ENCODE data around the gene ZNF232. TPM values are rescaled to one million over a fixed set of nuclear protein-coding genes. Genes with fewer than 3 reads are reported as not detected.
A peak's percentile ranks its signal among the peaks of the same experiment; 100 is the strongest.

ZNF232 gene
- total RNA-seq, 6 experiments from 2014 or later = 3.3 to 5.0 (median 4.5) TPM

- intact Hi-C loops (cut with DNase I) = no loop called here
- no peaks in the 10 kb centered on the region for H3K9me3 ChIP-seq
- no peak overlapping the region for H3K4me3 ChIP-seq
- DNase-seq (peak in 1 of 3 donors; percentile 31), ATAC-seq (no peak)
- H3K4me1 ChIP-seq = no peaks in the 10 kb centered on the region
- 30% methylated on average over 2 of the region's 6 CpGs for WGBS (ENCODE audit: insufficient coverage, low coverage, low lambda C conversion rate, missing lambda C conversion rate)
- H3K27ac ChIP-seq = no peak overlapping the region
- H3K36me3 ChIP-seq = no peaks in the 10 kb centered on the region
- no peak for TF ChIP-seq CTCF (IDR thresholded peaks at IDR 0.05)
- TF ChIP-seq POLR2A (IDR thresholded peaks at IDR 0.05) = no peak
- peaks cover 5 to 9% of the 10 kb centered on the region in 2 donors for H3K27me3 ChIP-seq
Measured at GRCh38 chr17:5118219-5118618, 6.5 kb upstream of the ZNF232 start.

DNA sequence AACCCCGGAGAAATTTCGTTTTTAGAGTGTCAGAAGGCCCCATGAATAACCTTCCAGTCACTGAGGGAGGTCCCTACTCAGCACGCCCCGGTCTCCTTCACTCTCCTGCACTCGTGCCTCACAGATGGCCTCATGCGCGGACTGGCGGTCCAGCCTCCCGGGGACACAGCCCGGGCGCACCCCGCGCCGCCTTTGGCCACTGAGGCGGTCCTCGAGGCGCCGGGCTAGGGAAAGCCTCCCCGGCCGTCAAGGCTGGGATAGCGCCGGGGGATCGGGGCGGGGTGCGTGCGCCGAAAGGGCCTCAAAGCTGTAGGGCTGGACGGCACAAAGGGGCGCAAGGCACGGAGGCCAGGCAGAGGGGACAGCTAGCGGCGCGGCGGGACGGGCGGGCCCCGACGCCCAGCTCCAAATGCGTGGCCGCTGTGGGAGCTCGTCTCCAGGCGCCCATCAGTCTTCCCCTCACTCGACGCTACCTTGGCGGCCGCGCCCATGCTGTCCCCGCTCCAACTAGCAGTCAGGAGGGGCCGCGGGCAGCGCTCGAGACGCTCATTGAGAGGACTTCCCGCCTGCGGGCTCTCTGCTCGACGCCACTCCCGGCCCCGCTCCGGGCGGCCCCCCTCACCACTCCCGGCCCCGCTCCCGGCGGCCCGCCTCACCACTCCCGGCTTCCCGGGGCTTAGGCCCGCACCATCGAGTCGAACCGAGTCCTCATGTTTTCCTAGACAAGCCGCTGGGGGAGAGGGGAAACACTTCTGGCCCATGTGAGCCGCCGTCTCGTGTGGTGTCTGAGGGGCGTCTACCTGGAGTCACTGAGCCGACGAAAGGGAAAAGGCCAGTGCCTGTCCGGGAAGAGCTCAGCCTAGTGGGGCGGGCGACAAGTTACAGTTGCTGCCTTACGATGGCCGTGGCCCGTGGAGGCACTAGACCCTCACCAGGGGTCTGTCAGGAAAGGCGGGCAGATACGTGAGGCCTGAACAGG, 4.3 kb upstream of the ZNF232 start, which contains the start of gene USP6:
USP6 (plus strand) TSS at position 360 of the 979 bp plus-strand sequence. CDS start 14,336 bp downstream, outside the sequence.
- no peaks in the 10 kb centered on the region for H3K9me3 ChIP-seq
- no peaks in the 10 kb centered on the region for H3K36me3 ChIP-seq
- no peak within 1 kb of the TSS for H3K27ac ChIP-seq
- intact Hi-C loops (cut with DNase I) = no loop called here
- peaks cover 5 to 9% of the 10 kb centered on the region in 2 donors for H3K27me3 ChIP-seq
- WGBS (ENCODE audit: insufficient coverage, low coverage, low lambda C conversion rate, missing lambda C conversion rate) = 47% methylated on average over 23 of the region's 87 CpGs
- no peak for TF ChIP-seq POLR2A (IDR thresholded peaks at IDR 0.05)
- no peak for TF ChIP-seq CTCF (IDR thresholded peaks at IDR 0.05)
- DNase-seq (peak in 1 of 3 donors; percentile 39), ATAC-seq (no peak)
- H3K4me3 ChIP-seq = no peak within 1 kb of the TSS
- H3K4me1 ChIP-seq = peaks cover 0 to 2% (median under 1%) of the 10 kb centered on the region in 4 donors

DNA sequence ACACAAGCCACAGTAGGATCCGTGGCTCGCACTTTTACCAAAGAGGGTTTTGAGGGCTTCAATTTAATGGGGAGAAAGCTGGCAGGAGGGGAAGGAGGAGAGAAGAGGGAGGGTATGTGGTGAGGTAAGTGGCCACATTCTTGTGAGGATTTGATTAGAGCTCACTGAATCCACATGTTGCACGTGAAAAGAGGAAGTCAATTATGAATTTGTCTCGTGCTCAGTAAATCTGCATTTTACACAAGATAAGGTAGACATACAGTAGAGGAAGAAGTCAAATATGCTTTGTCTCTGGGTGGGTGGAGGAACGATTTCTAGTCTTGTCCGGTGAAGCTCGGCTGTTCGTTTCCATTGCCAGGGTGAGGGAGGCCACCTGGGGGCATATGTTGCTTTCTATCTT, 862 bp downstream of the ZNF232 start:
- peak overlapping the region; percentile 68 to 94 (median 93) for H3K4me3 ChIP-seq
- peaks cover 0 to 7% (median 3%) of the 10 kb centered on the region in 4 donors for H3K4me1 ChIP-seq
- ATAC-seq = no peak
- TF ChIP-seq POLR2A (IDR thresholded peaks at IDR 0.05) (no peak), CTCF (IDR thresholded peaks at IDR 0.05) (no peak)
- H3K9me3 ChIP-seq = no peaks in the 10 kb centered on the region
- H3K36me3 ChIP-seq = peaks cover 0 to 16% (median 8%) of the 10 kb centered on the region in 4 donors
- DNase-seq = no peak
- intact Hi-C loops (cut with DNase I) = no loop called here
- H3K27me3 ChIP-seq = peaks cover 0 to 3% of the 10 kb centered on the region in 2 donors
- WGBS (ENCODE audit: insufficient coverage, low coverage, low lambda C conversion rate, missing lambda C conversion rate) = 30% methylated on average over 8 of the region's 8 CpGs
- H3K27ac ChIP-seq = no peak overlapping the region

- intact Hi-C loops (cut with DNase I) = no loop called here
- 78% methylated on average over 5 of the region's 6 CpGs for WGBS (ENCODE audit: insufficient coverage, low coverage, low lambda C conversion rate, missing lambda C conversion rate)
- Histone ChIP-seq H3K4me1 (no peaks in the 10 kb centered on the region), H3K4me3 (no peak overlapping the region), H3K36me3 (peaks cover 0 to 3% (median under 1%) of the 10 kb centered on the region in 4 donors), H3K9me3 (peaks cover 0 to 10% (median 2%) of the 10 kb centered on the region in 4 donors), H3K27ac (no peak overlapping the region), H3K27me3 (no peaks in the 10 kb centered on the region)
- DNase-seq = no peak
- ATAC-seq = peak in 1 of 4 donors; percentile 10
- TF ChIP-seq CTCF (IDR thresholded peaks at IDR 0.05) (no peak), POLR2A (IDR thresholded peaks at IDR 0.05) (no peak)
Measured at GRCh38 chr17:5100832-5101231, 10.8 kb downstream of the ZNF232 start.
